Caco-2 (cell line): Measurements from ENCODE around the gene BMP6. TPM values are rescaled to one million over a fixed set of nuclear protein-coding genes. Genes with fewer than 3 reads are reported as not detected.

Experiments used
- BruUV-seq: library from RNA; stranded (reverse); fragments of 400-500 nt; replicated peaks from 2 replicates; lab custom pipeline; 2021; lab: Mats Ljungman, UMichigan
- CTCF ChIA-PET: fragments of 300-600 bp; sonication (Branson Sonifier 250); formaldehyde crosslinking; loops from one replicate; lab custom pipeline; 2022; ENCODE audit warnings: antibody characterized with exemption; lab: Charles Lee
- POLR2A ChIA-PET: fragments of 300-600 bp; sonication (Branson Sonifier 250); formaldehyde crosslinking; loops from one replicate; lab custom pipeline; 2022; ENCODE audit warnings: antibody characterized with exemption; lab: Charles Lee
- DNase-seq, 2 experiments: peaks; one replicate each; pipeline versions ENCODE4 v3.0.0 to v3.0.0-alpha.2; 2020 to 2022
- H3K27me3 ChIP-seq: replicated peaks from 2 replicates; pipeline ENCODE4 v1.6.0; 2011; ENCODE audit warnings: low read length; ENCODE audit not compliant: control insufficient read depth, insufficient read depth
- H3K36me3 ChIP-seq: 2 replicates; pipeline ENCODE4 v1.5.1; 2011; ENCODE audit warnings: low read length; ENCODE audit not compliant: control insufficient read depth, insufficient read depth
- H3K4me1 ChIP-seq: fragments of 250-450 bp; sonication (Bioruptor Pico); 2 replicates; pipeline ENCODE4 v1.5.1; 2020; ENCODE audit warnings: mild to moderate bottlenecking
- H3K4me3 ChIP-seq: 2 replicates; pipeline ENCODE4 v1.5.1; 2011; ENCODE audit warnings: low read depth, mild to moderate bottlenecking, control low read depth, low read length
- H3K9me3 ChIP-seq: fragments of 250-450 bp; sonication (Bioruptor Pico); 2 replicates; pipeline ENCODE4 v1.5.1; 2020; ENCODE audit warnings: mild to moderate bottlenecking, moderate library complexity
- H3K27ac Mint-ChIP-seq: one replicate; pipeline ENCODE4 v1.8.0; 2022; ENCODE audit warnings: mixed read lengths; ENCODE audit not compliant: unreplicated experiment
- H3K27me3 Mint-ChIP-seq: one replicate; pipeline ENCODE4 v1.8.0; 2022; ENCODE audit warnings: mixed read lengths; ENCODE audit not compliant: insufficient read depth, unreplicated experiment
- H3K36me3 Mint-ChIP-seq: one replicate; pipeline ENCODE4 v1.8.0; 2022; ENCODE audit warnings: mild to moderate bottlenecking, mixed read lengths; ENCODE audit not compliant: insufficient read depth, unreplicated experiment
- H3K4me1 Mint-ChIP-seq: one replicate; pipeline ENCODE4 v1.8.0; 2022; ENCODE audit warnings: low read depth, mixed read lengths; ENCODE audit not compliant: unreplicated experiment
- H3K4me3 Mint-ChIP-seq: one replicate; pipeline ENCODE4 v1.8.0; 2022; ENCODE audit warnings: mild to moderate bottlenecking, moderate library complexity, mixed read lengths; ENCODE audit not compliant: unreplicated experiment
- H3K9me3 Mint-ChIP-seq: one replicate; pipeline ENCODE4 v1.8.0; 2022; ENCODE audit warnings: mixed read lengths; ENCODE audit not compliant: unreplicated experiment
- intact Hi-C: fragments of 100-400 bp; cut with micrococcal nuclease; formaldehyde crosslinking; loops from one replicate; pipeline ENCODE4 v1.10.0; 2022; ENCODE audit not compliant: unreplicated experiment
- total RNA-seq: library from RNA; stranded (reverse); gene quantifications from 2 replicates; pipeline ENCODE4 v1.2.3, GENCODE V29; 2022
- TF ChIP-seq, protein P1 (sequence below), 2 experiments: fragments of 200-600 bp in 1 of 2; IDR thresholded peaks; 1 replicate in 1 of 2; 2 replicates in 1 of 2; pipeline versions ENCODE4 v1.5.1 to v1.8.0; 2011 to 2022; ENCODE audit warnings: antibody characterized with exemption in 1 of 2, control low read depth in 1 of 2, inconsistent platforms in 1 of 2, low read depth in 1 of 2, low read length in 1 of 2, mild to moderate bottlenecking in 1 of 2, moderate library complexity in 1 of 2; ENCODE audit not compliant: insufficient read depth in 1 of 2, severe bottlenecking in 1 of 2, unreplicated experiment in 1 of 2

BMP6 gene
- total RNA-seq, 1 experiment from 2014 or later = 0.61 TPM

DNA sequence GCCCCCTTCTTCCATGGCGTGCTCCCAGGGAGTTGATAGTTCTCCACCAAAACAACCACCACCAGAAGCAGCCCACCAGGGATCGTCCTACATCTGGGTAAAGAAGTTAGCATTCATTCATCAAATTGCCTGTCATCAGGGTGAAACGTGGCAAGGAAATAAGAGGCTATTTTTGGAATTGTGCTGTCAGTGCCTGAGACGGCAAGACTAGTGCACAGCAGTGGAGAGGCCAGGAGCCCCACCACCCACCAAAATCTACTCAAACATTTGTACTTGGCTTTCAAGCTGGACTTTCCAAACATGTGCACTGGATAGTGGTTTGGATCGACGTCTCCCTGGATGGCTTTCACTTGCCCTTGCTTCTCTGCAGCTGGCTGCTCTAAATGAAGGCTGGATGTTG lies 139.9 kb downstream of the BMP6 start:
- Histone ChIP-seq H3K4me1 (no peaks in the 10 kb centered on the region), H3K27me3 (no peaks in the 10 kb centered on the region), H3K36me3 (no peaks in the 10 kb centered on the region), H3K9me3 (no peaks in the 10 kb centered on the region), H3K4me3 (no peak overlapping the region)
- H3K36me3 Mint-ChIP-seq = no peaks in the 10 kb centered on the region
- TF ChIP-seq, protein P1, sequence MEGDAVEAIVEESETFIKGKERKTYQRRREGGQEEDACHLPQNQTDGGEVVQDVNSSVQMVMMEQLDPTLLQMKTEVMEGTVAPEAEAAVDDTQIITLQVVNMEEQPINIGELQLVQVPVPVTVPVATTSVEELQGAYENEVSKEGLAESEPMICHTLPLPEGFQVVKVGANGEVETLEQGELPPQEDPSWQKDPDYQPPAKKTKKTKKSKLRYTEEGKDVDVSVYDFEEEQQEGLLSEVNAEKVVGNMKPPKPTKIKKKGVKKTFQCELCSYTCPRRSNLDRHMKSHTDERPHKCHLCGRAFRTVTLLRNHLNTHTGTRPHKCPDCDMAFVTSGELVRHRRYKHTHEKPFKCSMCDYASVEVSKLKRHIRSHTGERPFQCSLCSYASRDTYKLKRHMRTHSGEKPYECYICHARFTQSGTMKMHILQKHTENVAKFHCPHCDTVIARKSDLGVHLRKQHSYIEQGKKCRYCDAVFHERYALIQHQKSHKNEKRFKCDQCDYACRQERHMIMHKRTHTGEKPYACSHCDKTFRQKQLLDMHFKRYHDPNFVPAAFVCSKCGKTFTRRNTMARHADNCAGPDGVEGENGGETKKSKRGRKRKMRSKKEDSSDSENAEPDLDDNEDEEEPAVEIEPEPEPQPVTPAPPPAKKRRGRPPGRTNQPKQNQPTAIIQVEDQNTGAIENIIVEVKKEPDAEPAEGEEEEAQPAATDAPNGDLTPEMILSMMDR (IDR thresholded peaks at IDR 0.05; ENCODE audit: insufficient read depth in 1 of 2, low read depth in 1 of 2, low read length in 1 of 2, severe bottlenecking in 1 of 2, unreplicated experiment in 1 of 2) = no peak
- no peaks in the 10 kb centered on the region for H3K27me3 Mint-ChIP-seq
- H3K4me1 Mint-ChIP-seq = no peaks in the 10 kb centered on the region
- BruUV-seq = no TSS peak
- CTCF ChIA-PET = interaction anchor here (0.6 kb wide), 1 partner anchor 955 kb away, joined by 3 read pairs; no protein-coding TSS in a partner anchor
- no peak for DNase-seq
- H3K4me3 Mint-ChIP-seq = no peak overlapping the region
- POLR2A ChIA-PET = no interaction called here
- intact Hi-C loops = no loop called here
- no peak overlapping the region for H3K27ac Mint-ChIP-seq
- no peaks in the 10 kb centered on the region for H3K9me3 Mint-ChIP-seq

DNA sequence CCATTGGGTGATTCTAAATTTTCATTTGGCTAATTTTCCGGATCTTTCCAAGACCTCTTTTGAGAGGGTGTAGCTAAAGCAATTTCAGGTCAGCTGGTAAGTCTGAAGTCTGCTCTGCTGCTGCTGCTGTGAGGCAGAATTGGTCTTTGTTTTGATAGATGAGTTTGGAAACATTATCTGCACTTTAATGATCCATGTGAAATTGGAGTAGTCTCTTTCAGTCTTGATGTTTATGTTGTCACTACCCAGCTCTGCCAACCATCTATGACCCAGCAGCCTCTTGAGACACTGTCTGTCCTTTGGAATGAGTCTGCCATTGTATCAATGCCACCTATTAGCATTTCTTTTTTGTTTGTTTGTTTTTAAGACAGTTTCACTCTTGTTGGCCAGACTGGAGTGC lies 140.6 kb downstream of the BMP6 start:
- POLR2A ChIA-PET = no interaction called here
- no peaks in the 10 kb centered on the region for H3K36me3 ChIP-seq
- no peak overlapping the region for H3K4me3 ChIP-seq
- H3K4me1 ChIP-seq = no peaks in the 10 kb centered on the region
- CTCF ChIA-PET = interaction anchor here (0.6 kb wide), 2 partner anchors 183 to 956 kb away, joined by 3 read pairs; no protein-coding TSS in a partner anchor
- Mint-ChIP-seq H3K4me1 (no peaks in the 10 kb centered on the region), H3K36me3 (no peaks in the 10 kb centered on the region), H3K4me3 (no peak overlapping the region), H3K27me3 (no peaks in the 10 kb centered on the region), H3K9me3 (no peaks in the 10 kb centered on the region), H3K27ac (no peak overlapping the region)
- no TSS peak for BruUV-seq
- H3K27me3 ChIP-seq = no peaks in the 10 kb centered on the region
- no peaks in the 10 kb centered on the region for H3K9me3 ChIP-seq
- TF ChIP-seq, protein P1 (IDR thresholded peaks at IDR 0.05; ENCODE audit: insufficient read depth in 1 of 2, low read depth in 1 of 2, low read length in 1 of 2, severe bottlenecking in 1 of 2, unreplicated experiment in 1 of 2) = no peak
- intact Hi-C loops = no loop called here
- DNase-seq = no peak

DNA sequence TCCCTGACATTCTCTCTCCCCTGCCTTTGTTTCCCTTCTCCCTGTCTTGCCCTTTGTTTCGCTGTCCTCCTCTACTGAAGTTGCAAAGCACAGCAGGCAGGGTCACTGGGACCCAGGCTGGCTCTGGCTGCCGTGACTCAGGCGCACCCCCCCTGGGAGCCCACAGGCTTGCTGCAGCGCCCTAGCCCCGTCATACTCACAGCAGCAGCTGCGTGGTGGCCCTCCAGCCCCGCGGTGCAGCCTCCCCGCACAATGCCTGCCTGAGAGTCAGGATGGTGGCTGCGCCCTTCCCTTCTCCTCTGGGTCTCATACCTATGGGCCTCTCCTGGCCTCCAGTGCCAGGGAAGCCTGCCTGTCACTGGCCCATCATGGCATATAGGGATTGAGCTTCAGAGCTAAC lies 143.0 kb downstream of the BMP6 start:
- Mint-ChIP-seq H3K36me3 (no peaks in the 10 kb centered on the region), H3K4me3 (no peak overlapping the region), H3K4me1 (no peaks in the 10 kb centered on the region), H3K27me3 (no peaks in the 10 kb centered on the region), H3K27ac (no peak overlapping the region), H3K9me3 (no peaks in the 10 kb centered on the region)
- ChIA-PET POLR2A (no interaction called here), CTCF (no interaction called here)
- intact Hi-C loops = no loop called here
- Histone ChIP-seq H3K36me3 (no peaks in the 10 kb centered on the region), H3K4me3 (no peak overlapping the region), H3K4me1 (no peaks in the 10 kb centered on the region), H3K27me3 (no peaks in the 10 kb centered on the region), H3K9me3 (no peaks in the 10 kb centered on the region; the same call in 1 of the 2 replicates)
- TF ChIP-seq, protein P1 (IDR thresholded peaks at IDR 0.05; ENCODE audit: insufficient read depth in 1 of 2, low read depth in 1 of 2, low read length in 1 of 2, severe bottlenecking in 1 of 2, unreplicated experiment in 1 of 2) = no peak
- BruUV-seq = no TSS peak
- no peak for DNase-seq
